H54 (cell line): ENCODE data around the gene ADAMTSL4.

Source experiments
- DNase-seq: peaks from one replicate; pipeline ENCODE4 v3.0.0; 2011; ENCODE audit warnings: low spot score, mixed read lengths; ENCODE audit not compliant: insufficient read length
- FAIRE-seq: peaks from 3 replicates; lab custom pipeline; 2011; peaks lifted over from hg19 to GRCh38; lab: Jason Lieb, UNC
- POLR2A ChIP-seq: IDR thresholded peaks from 2 replicates; pipeline ENCODE4 v1.6.1; 2011; ENCODE audit warnings: low read depth, mild to moderate bottlenecking, low read length

ADAMTSL4 gene

GRCh38 chr1:150544204-150544603 lies 5.0 kb upstream of the ADAMTSL4 start:
- DNase-seq: no peak
- no peak for FAIRE-seq
- no peak for TF ChIP-seq POLR2A

GRCh38 chr1:150545486-150546032 lies 3.6 kb upstream of the ADAMTSL4 start:
- DNase-seq (no peak), FAIRE-seq (no peak)
- TF ChIP-seq POLR2A: no peak

GRCh38 chr1:150546294-150546937 lies 2.8 kb upstream of the ADAMTSL4 start:
- FAIRE-seq (no peak), DNase-seq (no peak)
- no peak for TF ChIP-seq POLR2A

- no peak for TF ChIP-seq POLR2A
- DNase-seq: no peak
- no peak for FAIRE-seq
Observed at GRCh38 chr1:150548324-150548631, 930 bp upstream of the ADAMTSL4 start.

- FAIRE-seq: no peak
- no peak for TF ChIP-seq POLR2A
- DNase-seq: no peak
Observed at GRCh38 chr1:150549496-150550221, 451 bp downstream of the ADAMTSL4 start.

- no peak for TF ChIP-seq POLR2A
- no peak for DNase-seq
- FAIRE-seq: no peak
Observed at GRCh38 chr1:150550222-150551050, 1.2 kb downstream of the ADAMTSL4 start.

- DNase-seq: no peak
- TF ChIP-seq POLR2A: no peak
- FAIRE-seq: no peak
Observed at GRCh38 chr1:150551051-150551783, 2.0 kb downstream of the ADAMTSL4 start.

GRCh38 chr1:150551784-150552127 lies 2.5 kb downstream of the ADAMTSL4 start:
- TF ChIP-seq POLR2A: no peak

GRCh38 chr1:150552128-150552910 lies 3.1 kb downstream of the ADAMTSL4 start:
- no peak for TF ChIP-seq POLR2A
- FAIRE-seq (no peak), DNase-seq (peak; percentile 88)

More at GRCh38 chr1:150551784-150552127, 2.5 kb downstream of the ADAMTSL4 start:
- FAIRE-seq (no peak), DNase-seq (no peak)

- FAIRE-seq (no peak), DNase-seq (no peak)
- no peak for TF ChIP-seq POLR2A
Observed at GRCh38 chr1:150552911-150553289, 3.7 kb downstream of the ADAMTSL4 start.

- no peak for TF ChIP-seq POLR2A
- FAIRE-seq: no peak
Observed at GRCh38 chr1:150553392-150554085, 4.3 kb downstream of the ADAMTSL4 start.

GRCh38 chr1:150554086-150554452 lies 4.9 kb downstream of the ADAMTSL4 start:
- no peak for TF ChIP-seq POLR2A
- FAIRE-seq (no peak), DNase-seq (no peak)

More at GRCh38 chr1:150553392-150554085, 4.3 kb downstream of the ADAMTSL4 start:
- DNase-seq: no peak
